Measurements from ENCODE around the gene TAB2. TPM values are rescaled to one million over a fixed set of nuclear protein-coding genes. Genes with fewer than 3 reads are reported as not detected.
A peak's percentile ranks its signal among the peaks of the same experiment; 100 is the strongest.

The TAB2 gene
- polyA plus RNA-seq, 3 donors: 3.1 to 32.0 (median 6.0) TPM

- no peak overlapping the region for H3K4me3 ChIP-seq (replicated peaks in 1 of 3; ENCODE audit: low read depth in 2 of 3, low read length in 3 of 3)
- H3K36me3 ChIP-seq (replicated peaks in 1 of 2; ENCODE audit: control insufficient read depth in 1 of 2, insufficient read depth in 2 of 2, low read length in 2 of 2): no peaks in the 10 kb centered on the region
- WGBS (ENCODE audit: insufficient coverage): 100% methylated on average over 2 of the region's 3 CpGs
- peaks cover 55% of the 10 kb centered on the region for H3K4me1 Mint-ChIP-seq
- H3K27me3 Mint-ChIP-seq (ENCODE audit: low read depth in 3 of 3): no peaks in the 10 kb centered on the region
- no peaks in the 10 kb centered on the region for H3K27me3 ChIP-seq (ENCODE audit: control insufficient read depth in 2 of 2, insufficient read depth in 2 of 2, low read length in 2 of 2)
- H3K9me3 ChIP-seq (replicated peaks in 1 of 2; ENCODE audit: control insufficient read depth in 1 of 2, insufficient read depth in 1 of 2, low read length in 2 of 2): no peaks in the 10 kb centered on the region
- peak overlapping the region in 1 of 2 donors; percentile 49 for H3K27ac ChIP-seq (ENCODE audit: low read depth in 1 of 2, low read length in 2 of 2)
- H4K20me1 ChIP-seq (ENCODE audit: insufficient read depth, low read length): peaks cover 100% of the 10 kb centered on the region
- peaks cover 8 to 18% of the 10 kb centered on the region in 2 donors for H3K4me1 ChIP-seq (ENCODE audit: control insufficient read depth in 1 of 2, insufficient read depth in 2 of 2, low read length in 2 of 2)
- intact Hi-C loops (cut with micrococcal nuclease): no loop called here
- peaks cover 100% of the 10 kb centered on the region for H3K79me2 ChIP-seq (ENCODE audit: insufficient read depth, low read length)
- no peak for TF ChIP-seq CTCF (IDR thresholded peaks at IDR 0.05)
- peaks cover 14 to 32% of the 10 kb centered on the region in 2 donors for H3K36me3 Mint-ChIP-seq
- H3K4me2 ChIP-seq (replicated peaks; ENCODE audit: extremely low read depth, low read length, poor library complexity, severe bottlenecking): no peak overlapping the region
- peaks cover 1 to 7% (median 4%) of the 10 kb centered on the region in 7 donors for H3K9me3 Mint-ChIP-seq
- H3K27ac Mint-ChIP-seq: peak overlapping the region in 4 of 7 donors; percentile 22 to 75 (median 56)
- H3K9ac ChIP-seq (ENCODE audit: insufficient read depth, low read length, poor library complexity, severe bottlenecking): no peak overlapping the region
- no peak for DNase-seq
- H3K4me3 Mint-ChIP-seq: no peak overlapping the region
- H2AFZ ChIP-seq (ENCODE audit: insufficient read depth, low read depth, low read length, poor library complexity, severe bottlenecking): no peak overlapping the region
These were observed 43.0 kb downstream of the TAB2 start for GRCh38 chr6:149360536-149360935.

- no peaks in the 10 kb centered on the region for H3K9me3 ChIP-seq (replicated peaks in 1 of 2; ENCODE audit: control insufficient read depth in 1 of 2, insufficient read depth in 1 of 2, low read length in 2 of 2)
- Mint-ChIP-seq H3K36me3 (peaks cover 14 to 32% of the 10 kb centered on the region in 2 donors), H3K27me3 (ENCODE audit: low read depth in 3 of 3) (no peaks in the 10 kb centered on the region), H3K9me3 (peaks cover 1 to 7% (median 4%) of the 10 kb centered on the region in 7 donors), H3K4me3 (no peak overlapping the region), H3K4me1 (peaks cover 53% of the 10 kb centered on the region), H3K27ac (peak overlapping the region in 2 of 7 donors; percentile 27 to 48)
- no peaks in the 10 kb centered on the region for H3K27me3 ChIP-seq (ENCODE audit: control insufficient read depth in 2 of 2, insufficient read depth in 2 of 2, low read length in 2 of 2)
- no peak for DNase-seq
- H2AFZ ChIP-seq (ENCODE audit: insufficient read depth, low read depth, low read length, poor library complexity, severe bottlenecking): no peak overlapping the region
- TF ChIP-seq CTCF (IDR thresholded peaks at IDR 0.05): no peak
- peaks cover 100% of the 10 kb centered on the region for H4K20me1 ChIP-seq (ENCODE audit: insufficient read depth, low read length)
- no peaks in the 10 kb centered on the region for H3K36me3 ChIP-seq (replicated peaks in 1 of 2; ENCODE audit: control insufficient read depth in 1 of 2, insufficient read depth in 2 of 2, low read length in 2 of 2)
- H3K79me2 ChIP-seq (ENCODE audit: insufficient read depth, low read length): peaks cover 100% of the 10 kb centered on the region
- H3K4me1 ChIP-seq (ENCODE audit: control insufficient read depth in 1 of 2, insufficient read depth in 2 of 2, low read length in 2 of 2): peaks cover 8 to 18% of the 10 kb centered on the region in 2 donors
- intact Hi-C loops (cut with micrococcal nuclease): no loop called here
- WGBS (ENCODE audit: insufficient coverage): 100% methylated on average over 2 of the region's 5 CpGs
- H3K9ac ChIP-seq (ENCODE audit: insufficient read depth, low read length, poor library complexity, severe bottlenecking): no peak overlapping the region
- no peak overlapping the region for H3K27ac ChIP-seq (ENCODE audit: low read depth in 1 of 2, low read length in 2 of 2)
- H3K4me2 ChIP-seq (replicated peaks; ENCODE audit: extremely low read depth, low read length, poor library complexity, severe bottlenecking): no peak overlapping the region
- no peak overlapping the region for H3K4me3 ChIP-seq (replicated peaks in 1 of 3; ENCODE audit: low read depth in 2 of 3, low read length in 3 of 3)
These were observed 44.8 kb downstream of the TAB2 start for GRCh38 chr6:149362289-149362688.
